Activated CD4-positive, CD25-positive, alpha-beta regulatory T cell treated with anti-CD3 and anti-CD28 coated beads, Interleukin-2, amount 50 U/mL, for 24 hours (primary cell): ENCODE results near the gene PCDHB16.
"Not testable (repeated sequence)": the region's sequence is repeated elsewhere in the genome, so short reads cannot be mapped to it uniquely, and the experiment has no call there.

Source experiments
- ATAC-seq, 2 donors: fragments of 150-1000 bp; cut with Tn5 transposase; one replicate each; pipeline ENCODE4 v1.10.0; 2021; ENCODE audit warnings: mild to moderate bottlenecking in 1 of 2, moderate library complexity in 1 of 2

PCDHB16 gene

DNA sequence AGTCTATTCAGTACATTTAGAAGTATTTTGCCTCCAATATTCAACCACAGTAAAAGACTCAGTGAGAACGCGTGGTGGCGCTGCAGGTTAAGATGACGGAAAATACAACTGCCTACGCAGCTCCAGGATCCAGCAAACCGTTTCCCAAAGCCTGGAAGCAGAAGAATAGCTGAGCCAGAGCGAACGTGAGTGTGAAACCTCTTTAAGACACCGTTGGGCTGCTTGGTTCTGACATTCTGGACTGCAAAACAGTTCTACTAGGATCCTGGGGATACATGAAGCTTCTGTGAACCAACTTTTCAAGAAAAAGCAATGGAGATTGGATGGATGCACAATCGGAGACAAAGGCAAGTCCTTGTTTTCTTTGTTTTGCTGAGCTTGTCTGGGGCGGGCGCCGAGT is at the start of gene PCDHB16:
PCDHB16 (plus strand) TSS at position 140 of the 400 bp plus-strand sequence; CDS start at position 313, 173 bp downstream.
- ATAC-seq: no peak

DNA sequence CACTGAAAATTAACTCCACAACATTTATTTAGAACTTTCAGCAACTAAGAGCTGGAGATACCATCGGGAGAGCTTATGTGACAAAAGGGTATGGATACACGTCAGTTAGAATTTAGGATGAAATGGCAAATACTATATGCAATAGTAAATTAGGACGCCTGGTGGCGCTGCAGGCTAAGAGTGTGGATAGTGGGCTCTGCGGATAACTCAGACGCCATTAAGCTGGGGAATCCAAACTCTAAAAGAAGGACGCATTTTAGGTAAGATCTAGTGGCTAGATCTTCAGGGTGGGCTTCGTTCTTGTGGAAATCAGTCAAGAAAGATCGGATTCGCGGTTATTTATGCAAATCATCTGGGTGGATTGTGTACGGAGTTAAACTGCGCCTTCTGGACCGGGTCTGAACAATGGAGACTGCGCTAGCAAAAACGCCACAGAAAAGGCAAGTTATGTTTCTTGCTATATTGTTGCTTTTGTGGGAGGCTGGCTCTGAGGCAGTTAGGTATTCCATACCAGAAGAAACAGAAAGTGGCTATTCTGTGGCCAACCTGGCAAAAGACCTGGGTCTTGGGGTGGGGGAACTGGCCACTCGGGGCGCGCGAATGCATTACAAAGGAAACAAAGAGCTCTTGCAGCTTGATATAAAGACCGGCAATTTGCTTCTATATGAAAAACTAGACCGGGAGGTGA is 47.0 kb upstream of the PCDHB16 start, which contains the start of gene PCDHB5:
PCDHB5 (plus strand) TSS at position 177 of the 688 bp plus-strand sequence; CDS start at position 406, 229 bp downstream.
- ATAC-seq: no peak

DNA sequence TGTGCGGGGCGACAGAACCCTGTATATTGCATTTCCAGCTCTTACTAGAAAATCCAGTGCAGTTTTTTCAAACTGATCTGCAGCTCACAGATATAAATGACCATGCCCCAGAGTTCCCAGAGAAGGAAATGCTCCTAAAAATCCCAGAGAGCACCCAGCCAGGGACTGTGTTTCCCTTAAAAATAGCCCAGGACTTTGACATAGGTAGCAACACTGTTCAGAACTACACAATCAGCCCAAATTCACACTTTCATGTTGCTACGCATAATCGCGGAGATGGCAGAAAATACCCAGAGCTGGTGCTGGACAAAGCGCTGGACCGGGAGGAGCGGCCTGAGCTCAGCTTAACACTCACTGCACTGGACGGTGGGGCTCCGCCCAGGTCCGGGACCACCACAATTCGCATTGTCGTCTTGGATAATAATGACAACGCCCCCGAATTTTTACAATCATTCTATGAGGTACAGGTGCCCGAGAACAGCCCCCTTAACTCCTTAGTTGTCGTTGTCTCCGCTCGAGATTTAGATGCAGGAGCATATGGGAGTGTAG is 46.4 kb upstream of the PCDHB16 start:
- ATAC-seq: no peak

DNA sequence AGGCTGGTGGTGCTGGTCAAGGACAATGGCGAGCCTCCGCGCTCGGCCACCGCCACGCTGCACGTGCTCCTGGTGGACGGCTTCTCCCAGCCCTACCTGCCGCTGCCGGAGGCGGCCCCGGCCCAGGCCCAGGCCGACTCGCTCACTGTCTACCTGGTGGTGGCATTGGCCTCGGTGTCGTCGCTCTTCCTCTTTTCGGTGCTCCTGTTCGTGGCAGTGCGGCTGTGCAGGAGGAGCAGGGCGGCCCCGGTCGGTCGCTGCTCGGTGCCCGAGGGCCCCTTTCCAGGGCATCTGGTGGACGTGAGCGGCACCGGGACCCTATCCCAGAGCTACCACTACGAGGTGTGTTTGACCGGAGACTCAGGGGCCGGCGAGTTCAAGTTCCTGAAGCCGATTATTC is 44.8 kb upstream of the PCDHB16 start:
- ATAC-seq: not testable (repeated sequence)

DNA sequence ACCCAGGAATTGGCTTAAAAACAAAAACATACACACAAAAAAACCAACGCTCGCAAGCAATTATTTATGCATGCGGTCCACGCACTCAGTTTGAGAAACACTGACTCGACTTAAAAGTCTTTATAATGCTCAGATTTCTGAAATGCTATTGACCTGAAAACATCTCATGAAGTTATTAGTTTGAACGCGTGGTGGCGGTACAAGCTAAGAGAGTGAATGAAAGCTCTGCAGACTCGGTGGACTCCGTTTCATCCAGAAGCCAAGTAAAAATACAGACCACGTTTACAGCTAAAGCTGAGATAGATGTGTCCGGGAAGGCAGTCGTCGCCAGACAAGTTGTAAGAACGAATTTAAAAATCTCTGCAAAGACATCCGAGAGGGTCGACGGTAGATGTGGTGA is 32.4 kb upstream of the PCDHB16 start, which contains the start of gene PCDHB6:
PCDHB6 (plus strand) TSS at position 246 of the 400 bp plus-strand sequence. CDS start 201 bp downstream, outside the sequence.
- ATAC-seq: no peak

DNA sequence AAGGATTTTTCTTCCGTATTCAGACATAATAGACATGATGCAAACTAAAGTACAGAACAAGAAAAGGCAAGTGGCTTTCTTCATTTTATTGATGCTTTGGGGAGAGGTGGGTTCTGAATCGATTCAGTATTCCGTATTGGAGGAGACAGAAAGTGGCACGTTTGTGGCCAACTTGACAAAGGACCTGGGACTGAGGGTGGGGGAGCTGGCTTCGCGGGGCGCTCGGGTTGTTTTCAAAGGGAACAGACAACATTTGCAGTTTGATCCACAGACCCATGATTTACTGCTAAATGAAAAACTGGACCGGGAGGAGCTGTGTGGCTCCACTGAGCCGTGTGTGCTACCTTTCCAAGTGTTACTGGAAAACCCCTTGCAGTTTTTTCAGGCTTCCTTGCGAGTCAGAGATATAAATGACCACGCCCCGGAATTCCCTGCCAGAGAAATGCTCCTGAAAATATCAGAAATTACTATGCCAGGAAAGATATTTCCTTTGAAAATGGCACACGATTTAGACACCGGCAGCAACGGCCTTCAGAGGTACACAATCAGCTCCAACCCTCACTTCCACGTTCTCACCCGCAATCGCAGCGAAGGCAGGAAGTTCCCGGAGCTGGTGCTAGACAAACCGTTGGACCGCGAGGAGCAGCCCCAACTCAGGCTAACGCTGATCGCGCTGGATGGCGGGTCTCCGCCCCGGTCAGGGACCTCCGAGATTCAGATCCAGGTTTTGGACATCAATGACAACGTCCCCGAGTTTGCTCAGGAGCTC is 31.8 kb upstream of the PCDHB16 start:
- ATAC-seq: no peak

DNA sequence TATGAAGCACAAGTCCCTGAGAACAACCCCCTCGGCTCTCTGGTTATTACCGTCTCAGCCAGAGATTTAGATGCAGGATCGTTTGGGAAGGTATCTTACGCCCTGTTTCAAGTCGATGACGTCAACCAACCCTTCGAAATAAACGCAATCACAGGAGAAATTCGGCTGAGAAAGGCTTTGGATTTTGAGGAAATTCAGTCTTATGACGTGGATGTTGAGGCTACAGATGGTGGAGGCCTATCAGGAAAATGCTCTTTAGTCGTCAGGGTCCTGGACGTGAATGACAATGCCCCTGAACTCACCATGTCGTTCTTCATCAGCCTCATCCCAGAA is 31.2 kb upstream of the PCDHB16 start:
- no peak for ATAC-seq

DNA sequence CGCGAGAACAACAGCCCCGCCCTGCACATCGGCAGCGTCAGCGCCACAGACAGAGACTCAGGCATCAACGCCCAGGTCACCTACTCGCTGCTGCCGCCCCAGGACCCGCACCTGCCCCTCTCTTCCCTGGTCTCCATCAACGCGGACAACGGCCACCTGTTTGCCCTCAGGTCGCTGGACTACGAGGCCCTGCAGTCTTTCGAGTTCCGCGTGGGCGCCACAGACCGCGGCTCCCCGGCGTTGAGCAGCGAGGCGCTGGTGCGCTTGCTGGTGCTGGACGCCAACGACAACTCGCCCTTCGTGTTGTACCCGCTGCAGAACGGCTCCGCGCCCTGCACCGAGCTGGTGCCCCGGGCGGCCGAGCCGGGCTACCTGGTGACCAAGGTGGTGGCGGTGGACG is 30.6 kb upstream of the PCDHB16 start:
- not testable (repeated sequence) for ATAC-seq

DNA sequence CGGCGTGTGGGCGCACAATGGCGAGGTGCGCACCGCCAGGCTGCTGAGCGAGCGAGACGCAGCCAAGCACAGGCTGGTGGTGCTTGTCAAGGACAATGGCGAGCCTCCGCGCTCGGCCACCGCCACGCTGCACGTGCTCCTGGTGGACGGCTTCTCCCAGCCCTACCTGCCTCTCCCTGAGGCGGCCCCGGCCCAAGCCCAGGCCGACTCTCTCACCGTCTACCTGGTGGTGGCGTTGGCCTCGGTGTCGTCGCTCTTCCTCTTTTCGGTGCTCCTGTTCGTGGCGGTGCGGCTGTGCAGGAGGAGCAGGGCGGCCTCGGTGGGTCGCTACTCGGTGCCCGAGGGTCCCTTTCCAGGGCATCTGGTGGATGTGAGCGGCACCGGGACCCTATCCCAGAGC is 30.1 kb upstream of the PCDHB16 start:
- not testable (repeated sequence) for ATAC-seq

DNA sequence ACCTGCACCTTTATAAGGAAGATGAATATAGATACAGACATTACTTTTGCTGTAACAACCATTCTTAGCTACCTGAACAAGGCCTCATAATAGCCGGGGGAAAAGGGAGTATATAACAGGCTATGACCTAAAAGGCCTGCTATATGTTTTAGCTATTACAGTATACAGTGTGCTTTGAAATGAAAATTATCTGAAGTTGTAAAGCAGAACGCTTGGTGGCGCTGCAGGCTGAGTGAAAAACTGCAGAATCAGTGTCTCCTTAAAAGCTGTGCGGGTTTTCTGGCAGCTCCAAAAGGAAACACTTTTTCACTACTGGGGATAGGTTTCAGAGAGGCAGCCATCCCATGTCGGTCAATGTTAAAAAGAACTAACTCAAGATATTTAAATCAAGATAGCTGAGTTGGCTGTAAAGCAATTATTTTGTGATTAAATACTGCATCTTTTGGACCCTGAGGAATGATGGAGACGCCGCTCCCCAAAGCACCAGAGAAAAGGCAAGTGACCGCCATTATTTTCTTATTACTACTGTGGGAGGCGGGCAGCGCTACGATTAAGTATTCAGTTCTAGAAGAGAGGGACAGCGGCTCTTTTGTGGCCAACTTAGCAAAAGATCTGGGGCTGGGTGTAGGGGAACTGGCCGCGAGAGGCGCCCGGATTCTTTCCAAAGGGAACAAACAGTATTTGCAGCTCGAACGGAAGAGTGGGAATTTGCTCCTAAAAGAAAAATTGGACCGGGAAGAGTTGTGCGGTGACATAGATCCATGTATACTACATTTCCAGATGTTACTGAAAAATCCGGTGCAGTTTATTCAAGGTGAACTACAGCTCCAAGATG is 26.4 kb upstream of the PCDHB16 start:
- no peak for ATAC-seq

DNA sequence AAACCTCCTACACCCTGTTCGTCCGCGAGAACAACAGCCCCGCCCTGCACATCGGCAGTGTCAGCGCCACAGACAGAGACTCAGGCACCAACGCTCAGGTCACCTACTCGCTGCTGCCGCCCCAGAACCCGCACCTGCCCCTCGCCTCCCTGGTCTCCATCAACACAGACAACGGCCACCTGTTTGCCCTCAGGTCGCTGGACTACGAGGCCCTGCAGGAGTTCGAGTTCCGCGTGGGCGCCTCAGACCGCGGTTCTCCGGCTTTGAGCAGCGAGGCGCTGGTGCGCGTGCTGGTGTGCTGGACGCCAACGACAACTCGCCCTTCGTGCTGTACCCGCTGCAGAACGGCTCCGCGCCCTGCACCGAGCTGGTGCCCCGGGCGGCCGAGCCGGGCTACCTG is 24.8 kb upstream of the PCDHB16 start:
- not testable (repeated sequence) for ATAC-seq

DNA sequence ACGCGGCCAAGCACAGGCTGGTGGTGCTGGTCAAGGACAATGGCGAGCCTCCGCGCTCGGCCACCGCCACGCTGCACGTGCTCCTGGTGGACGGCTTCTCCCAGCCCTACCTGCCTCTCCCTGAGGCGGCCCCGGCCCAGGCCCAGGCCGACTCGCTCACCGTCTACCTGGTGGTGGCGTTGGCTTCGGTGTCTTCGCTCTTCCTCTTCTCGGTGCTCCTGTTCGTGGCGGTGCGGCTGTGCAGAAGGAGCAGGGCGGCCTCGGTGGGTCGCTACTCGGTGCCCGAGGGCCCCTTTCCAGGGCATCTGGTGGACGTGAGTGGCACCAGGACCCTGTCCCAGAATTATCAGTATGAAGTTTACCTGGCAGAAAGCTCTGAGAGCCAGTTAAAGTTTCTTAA is 24.3 kb upstream of the PCDHB16 start:
- ATAC-seq: not testable (repeated sequence)

DNA sequence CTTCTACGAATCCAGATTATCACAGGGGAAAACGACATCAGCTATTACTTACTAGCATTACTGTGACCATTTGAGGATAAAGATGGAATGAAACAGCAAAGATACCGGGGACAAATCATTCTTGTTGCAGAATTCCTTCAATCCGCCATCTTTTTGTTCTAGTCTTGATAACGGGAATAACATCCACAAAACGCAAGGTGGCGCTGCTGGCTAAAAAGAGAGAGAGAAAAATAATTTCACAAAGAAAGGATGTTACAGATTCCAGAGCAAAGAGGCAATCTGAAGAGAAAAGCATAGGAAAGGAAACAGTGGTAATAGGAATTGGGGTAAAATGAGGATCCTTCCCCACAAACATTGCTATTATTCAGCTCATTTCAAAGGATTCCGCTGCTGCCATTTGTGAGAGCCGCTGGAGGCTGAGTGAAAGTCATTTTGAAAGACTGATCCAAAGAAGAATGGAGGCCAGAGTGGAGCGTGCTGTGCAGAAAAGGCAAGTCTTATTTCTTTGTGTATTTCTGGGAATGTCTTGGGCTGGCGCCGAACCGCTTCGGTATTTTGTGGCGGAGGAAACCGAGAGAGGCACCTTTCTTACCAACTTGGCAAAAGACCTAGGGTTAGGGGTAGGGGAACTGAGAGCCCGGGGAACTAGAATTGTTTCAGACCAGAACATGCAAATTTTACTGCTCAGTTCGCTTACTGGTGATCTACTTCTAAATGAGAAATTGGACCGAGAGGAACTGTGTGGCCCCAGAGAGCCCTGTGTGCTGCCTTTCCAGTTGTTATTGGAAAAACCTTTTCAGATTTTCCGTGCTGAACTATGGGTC is 9.6 kb upstream of the PCDHB16 start, which contains the start of gene PCDHB7:
PCDHB7 (plus strand) TSS at position 264 of the 824 bp plus-strand sequence; CDS start at position 456, 192 bp downstream.
- no peak for ATAC-seq

DNA sequence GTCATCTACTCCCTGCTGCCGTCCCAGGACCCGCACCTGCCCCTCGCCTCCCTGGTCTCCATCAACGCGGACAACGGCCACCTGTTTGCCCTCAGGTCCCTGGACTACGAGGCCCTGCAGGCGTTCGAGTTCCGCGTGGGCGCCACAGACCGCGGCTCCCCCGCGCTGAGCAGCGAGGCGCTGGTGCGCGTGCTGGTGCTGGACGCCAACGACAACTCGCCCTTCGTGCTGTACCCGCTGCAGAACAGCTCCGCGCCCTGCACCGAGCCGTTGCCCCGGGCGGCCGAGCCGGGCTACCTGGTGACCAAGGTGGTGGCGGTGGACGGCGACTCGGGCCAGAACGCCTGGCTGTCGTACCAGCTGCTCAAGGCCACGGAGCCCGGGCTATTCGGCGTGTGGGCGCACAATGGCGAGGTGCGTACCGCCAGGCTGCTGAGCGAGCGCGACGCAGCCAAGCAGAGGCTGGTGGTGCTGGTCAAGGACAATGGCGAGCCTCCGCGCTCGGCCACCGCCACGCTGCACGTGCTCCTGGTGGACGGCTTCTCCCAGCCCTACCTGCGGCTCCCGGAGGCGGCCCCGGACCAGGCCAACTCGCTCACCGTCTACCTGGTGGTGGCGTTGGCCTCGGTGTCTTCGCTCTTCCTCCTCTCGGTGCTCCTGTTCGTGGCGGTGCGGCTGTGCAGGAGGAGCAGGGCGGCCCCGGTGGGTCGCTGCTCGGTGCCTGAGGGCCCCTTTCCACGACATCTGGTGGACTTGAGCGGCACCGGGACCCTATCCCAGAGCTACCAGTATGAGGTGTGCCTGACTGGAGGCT is 7.7 kb upstream of the PCDHB16 start:
- not testable (repeated sequence) for ATAC-seq

DNA sequence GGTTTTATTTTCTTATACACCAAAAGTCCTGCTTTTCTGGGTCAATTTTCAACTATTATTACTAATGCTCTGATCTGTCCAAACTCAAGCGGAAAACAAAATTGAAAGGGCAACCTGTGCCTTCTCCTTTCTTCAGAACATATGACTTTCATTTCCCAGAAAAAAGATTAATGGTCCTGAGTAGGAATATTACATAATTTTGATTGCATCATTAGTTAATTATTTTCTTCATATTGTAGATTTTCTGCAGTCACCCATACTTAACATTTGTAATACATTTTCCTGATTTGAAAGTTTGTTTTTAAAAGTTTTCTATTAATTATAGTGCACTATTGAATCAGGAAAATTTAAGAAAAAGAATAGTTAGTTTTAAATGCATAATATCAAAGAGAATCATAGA is 6.3 kb upstream of the PCDHB16 start:
- no peak for ATAC-seq

DNA sequence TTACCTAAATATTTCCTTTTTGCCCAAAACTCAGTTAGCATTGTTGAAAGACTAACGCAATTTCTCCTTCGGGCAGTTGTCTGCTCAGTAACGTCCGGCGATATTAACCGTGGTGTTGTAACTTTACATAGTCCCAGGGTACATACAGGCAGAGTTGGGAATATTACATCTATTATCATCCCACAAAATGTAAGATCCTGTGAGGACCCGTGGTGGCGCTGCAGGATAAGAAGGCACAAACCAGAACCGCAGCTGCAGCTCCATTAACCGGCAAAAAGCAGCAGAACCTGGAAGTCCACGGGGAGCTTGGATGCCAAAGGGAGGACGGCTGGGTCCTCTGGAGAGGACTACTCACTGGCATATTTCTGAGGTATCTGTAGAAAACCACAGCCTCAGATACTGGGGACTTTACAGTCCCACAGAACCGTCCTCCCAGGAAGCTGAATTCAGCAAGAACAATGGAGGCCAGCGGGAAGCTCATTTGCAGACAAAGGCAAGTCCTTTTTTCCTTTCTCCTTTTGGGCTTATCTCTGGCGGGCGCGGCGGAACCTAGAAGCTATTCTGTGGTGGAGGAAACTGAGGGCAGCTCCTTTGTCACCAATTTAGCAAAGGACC is 4.5 kb upstream of the PCDHB16 start, which contains the start of gene PCDHB8:
PCDHB8 (plus strand) TSS at position 214 of the 615 bp plus-strand sequence; CDS start at position 459, 245 bp downstream.
- ATAC-seq: not testable (repeated sequence)

DNA sequence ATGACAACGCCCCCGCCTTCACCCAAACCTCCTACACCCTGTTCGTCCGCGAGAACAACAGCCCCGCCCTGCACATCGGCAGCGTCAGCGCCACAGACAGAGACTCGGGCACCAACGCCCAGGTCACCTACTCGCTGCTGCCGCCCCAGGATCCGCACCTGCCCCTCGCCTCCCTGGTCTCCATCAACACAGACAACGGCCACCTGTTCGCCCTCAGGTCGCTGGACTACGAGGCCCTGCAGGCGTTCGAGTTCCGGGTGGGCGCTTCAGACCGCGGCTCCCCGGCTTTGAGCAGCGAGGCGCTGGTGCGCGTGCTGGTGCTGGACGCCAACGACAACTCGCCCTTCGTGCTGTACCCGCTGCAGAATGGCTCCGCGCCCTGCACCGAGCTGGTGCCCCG is 2.8 kb upstream of the PCDHB16 start:
- not testable (repeated sequence) for ATAC-seq

DNA sequence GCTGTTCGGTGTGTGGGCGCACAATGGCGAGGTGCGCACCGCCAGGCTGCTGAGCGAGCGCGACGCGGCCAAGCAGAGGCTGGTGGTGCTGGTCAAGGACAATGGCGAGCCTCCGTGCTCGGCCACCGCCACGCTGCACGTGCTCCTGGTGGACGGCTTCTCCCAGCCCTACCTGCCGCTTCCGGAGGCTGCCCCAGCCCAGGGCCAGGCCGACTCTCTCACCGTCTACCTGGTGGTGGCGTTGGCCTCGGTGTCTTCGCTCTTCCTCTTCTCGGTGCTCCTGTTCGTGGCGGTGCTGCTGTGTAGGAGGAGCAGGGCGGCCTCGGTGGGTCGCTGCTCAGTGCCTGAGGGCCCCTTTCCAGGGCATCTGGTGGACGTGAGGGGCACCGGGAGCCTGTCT is 2.3 kb upstream of the PCDHB16 start:
- ATAC-seq: not testable (repeated sequence)

DNA sequence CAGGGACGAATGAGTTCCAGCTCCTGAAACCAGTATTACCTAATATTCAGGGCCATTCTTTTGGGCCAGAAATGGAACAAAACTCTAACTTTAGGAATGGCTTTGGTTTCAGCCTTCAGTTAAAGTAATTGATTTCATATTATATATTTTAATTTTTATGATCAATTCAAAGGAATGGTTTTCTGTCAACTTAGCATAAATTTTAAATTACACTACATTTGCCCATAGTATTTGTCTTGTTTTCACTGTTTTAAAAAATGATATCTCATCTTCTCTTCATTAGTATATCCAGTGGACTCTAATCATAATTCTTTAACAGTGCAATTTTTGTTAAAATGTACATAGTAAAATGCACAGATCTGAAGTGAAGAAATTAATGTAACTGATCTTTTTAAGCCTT is 1.9 kb upstream of the PCDHB16 start:
- no peak for ATAC-seq
